KMS-11 (cell line): ENCODE measurements around the gene MDFI.

Experiments used
- H2AFZ ChIP-seq: fragments of 200-600 bp; sonication (generic); 2 replicates; pipeline ENCODE4 v1.6.1; 2016; ENCODE audit warnings: antibody characterized with exemption, mixed run types, low read depth
- H3K27ac ChIP-seq: fragments of 200-600 bp; sonication (generic); 2 replicates; pipeline ENCODE4 v1.6.1; 2016; ENCODE audit warnings: mild to moderate bottlenecking, mixed run types
- H3K27me3 ChIP-seq: fragments of 200-600 bp; sonication (generic); 2 replicates; pipeline ENCODE4 v1.6.1; 2017; ENCODE audit warnings: mild to moderate bottlenecking, low read depth, mixed run types, moderate library complexity; ENCODE audit not compliant: insufficient read depth
- H3K36me3 ChIP-seq: fragments of 200-600 bp; sonication (generic); 2 replicates; pipeline ENCODE4 v1.6.1; 2017; ENCODE audit warnings: mild to moderate bottlenecking, mixed run types; ENCODE audit not compliant: insufficient read depth
- H3K4me1 ChIP-seq: fragments of 200-600 bp; sonication (generic); 2 replicates; pipeline ENCODE4 v1.6.1; 2016; ENCODE audit warnings: mild to moderate bottlenecking, low read depth, mixed run types; ENCODE audit not compliant: poor library complexity, severe bottlenecking
- H3K4me2 ChIP-seq: fragments of 200-600 bp; sonication (generic); 2 replicates; pipeline ENCODE4 v1.7.0; 2016; ENCODE audit warnings: mild to moderate bottlenecking, mixed run types
- H3K4me3 ChIP-seq: fragments of 200-600 bp; sonication (generic); IDR thresholded peaks from 2 replicates; pipeline ENCODE4 v1.6.1; 2017; ENCODE audit warnings: low read depth, low read length, mixed read lengths; ENCODE audit not compliant: insufficient read depth
- H3K79me2 ChIP-seq: fragments of 200-600 bp; sonication (generic); 2 replicates; pipeline ENCODE4 v1.6.1; 2016; ENCODE audit warnings: low read depth, mixed run types; ENCODE audit not compliant: insufficient read depth
- H3K9ac ChIP-seq: fragments of 200-600 bp; sonication (generic); 2 replicates; pipeline ENCODE4 v1.6.1; 2016; ENCODE audit warnings: mild to moderate bottlenecking, mixed run types
- H4K20me1 ChIP-seq: fragments of 200-600 bp; sonication (generic); 2 replicates; pipeline ENCODE4 v1.6.1; 2016; ENCODE audit warnings: mild to moderate bottlenecking, mixed run types; ENCODE audit not compliant: insufficient read depth
- TF ChIP-seq, protein P1 (sequence below): fragments of 200-600 bp; sonication (generic); conservative IDR thresholded peaks from 2 replicates; pipeline ENCODE4 v1.6.1; 2017; ENCODE audit warnings: low read depth, mild to moderate bottlenecking, antibody characterized with exemption, low read length, moderate library complexity, mixed read lengths

The MDFI gene

DNA sequence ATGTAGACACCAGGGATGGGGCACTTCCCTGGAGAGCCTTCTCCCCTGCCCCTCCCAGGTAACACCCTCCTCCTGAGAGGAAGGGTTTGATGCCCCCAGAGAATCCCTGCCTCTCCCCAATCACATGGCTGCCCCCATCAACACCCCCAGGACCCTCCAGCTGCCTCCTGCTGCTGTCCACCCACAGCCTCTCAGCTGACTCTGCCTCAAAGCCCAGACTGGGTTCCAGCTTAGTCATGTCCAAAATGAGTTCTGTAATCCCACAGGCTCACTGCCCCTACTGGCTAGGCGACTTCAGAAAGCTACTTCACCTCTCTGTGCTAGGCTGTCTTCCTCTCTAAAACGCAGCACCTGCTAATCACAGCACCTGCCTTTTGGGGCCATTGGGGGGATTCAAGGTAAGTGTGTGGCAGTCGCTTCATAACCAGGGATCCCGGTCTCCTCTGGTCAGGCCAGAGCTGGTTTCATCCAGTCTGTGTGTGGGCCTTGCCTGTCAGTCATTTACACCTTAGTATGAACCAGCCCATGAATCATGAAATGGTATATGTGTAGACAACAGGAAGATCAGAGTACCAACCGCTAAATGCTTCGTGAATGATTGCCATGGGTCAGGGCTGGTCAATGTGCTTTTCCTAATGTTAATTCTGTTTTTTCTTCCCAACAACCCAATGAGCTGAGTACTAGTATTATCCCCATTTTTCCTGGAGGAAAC is 56.7 kb downstream of the MDFI start:
- Histone ChIP-seq H3K27ac (no peak overlapping the region), H4K20me1 (no peaks in the 10 kb centered on the region), H3K4me1 (peaks cover 18% of the 10 kb centered on the region), H3K27me3 (no peaks in the 10 kb centered on the region), H3K9ac (no peak overlapping the region), H2AFZ (no peak overlapping the region), H3K4me3 (no peak overlapping the region), H3K36me3 (no peaks in the 10 kb centered on the region), H3K79me2 (no peaks in the 10 kb centered on the region), H3K4me2 (no peak overlapping the region)
- TF ChIP-seq, protein P1, sequence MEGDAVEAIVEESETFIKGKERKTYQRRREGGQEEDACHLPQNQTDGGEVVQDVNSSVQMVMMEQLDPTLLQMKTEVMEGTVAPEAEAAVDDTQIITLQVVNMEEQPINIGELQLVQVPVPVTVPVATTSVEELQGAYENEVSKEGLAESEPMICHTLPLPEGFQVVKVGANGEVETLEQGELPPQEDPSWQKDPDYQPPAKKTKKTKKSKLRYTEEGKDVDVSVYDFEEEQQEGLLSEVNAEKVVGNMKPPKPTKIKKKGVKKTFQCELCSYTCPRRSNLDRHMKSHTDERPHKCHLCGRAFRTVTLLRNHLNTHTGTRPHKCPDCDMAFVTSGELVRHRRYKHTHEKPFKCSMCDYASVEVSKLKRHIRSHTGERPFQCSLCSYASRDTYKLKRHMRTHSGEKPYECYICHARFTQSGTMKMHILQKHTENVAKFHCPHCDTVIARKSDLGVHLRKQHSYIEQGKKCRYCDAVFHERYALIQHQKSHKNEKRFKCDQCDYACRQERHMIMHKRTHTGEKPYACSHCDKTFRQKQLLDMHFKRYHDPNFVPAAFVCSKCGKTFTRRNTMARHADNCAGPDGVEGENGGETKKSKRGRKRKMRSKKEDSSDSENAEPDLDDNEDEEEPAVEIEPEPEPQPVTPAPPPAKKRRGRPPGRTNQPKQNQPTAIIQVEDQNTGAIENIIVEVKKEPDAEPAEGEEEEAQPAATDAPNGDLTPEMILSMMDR, result no peak

DNA sequence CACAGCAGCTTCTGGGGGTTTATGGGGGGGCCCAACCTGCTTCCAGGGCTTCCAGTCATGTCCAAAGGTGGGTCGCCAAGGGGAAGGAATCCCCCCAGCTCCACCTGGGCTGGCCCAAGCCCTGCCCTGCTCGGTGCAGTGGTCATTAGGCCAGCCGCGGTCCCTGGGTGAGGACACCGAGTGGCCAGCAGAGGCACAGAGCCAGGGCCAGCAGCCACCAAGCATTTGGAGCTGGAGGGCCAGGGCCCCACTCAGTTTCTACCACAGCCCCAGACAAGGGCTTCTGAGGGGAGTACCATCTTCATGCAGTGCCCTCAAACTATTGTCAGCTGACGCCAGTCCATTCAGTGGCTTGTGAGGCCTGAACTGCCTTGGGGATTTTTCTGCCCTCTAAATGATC is 57.6 kb downstream of the MDFI start:
- H3K9ac ChIP-seq, result no peak overlapping the region
- peaks cover 18% of the 10 kb centered on the region for H3K4me1 ChIP-seq
- no peak overlapping the region for H3K4me3 ChIP-seq
- no peak overlapping the region for H3K27ac ChIP-seq
- TF ChIP-seq, protein P1, result no peak
- no peaks in the 10 kb centered on the region for H4K20me1 ChIP-seq
- H2AFZ ChIP-seq, result no peak overlapping the region
- no peaks in the 10 kb centered on the region for H3K79me2 ChIP-seq
- no peaks in the 10 kb centered on the region for H3K36me3 ChIP-seq
- no peak overlapping the region for H3K4me2 ChIP-seq
- H3K27me3 ChIP-seq, result no peaks in the 10 kb centered on the region

DNA sequence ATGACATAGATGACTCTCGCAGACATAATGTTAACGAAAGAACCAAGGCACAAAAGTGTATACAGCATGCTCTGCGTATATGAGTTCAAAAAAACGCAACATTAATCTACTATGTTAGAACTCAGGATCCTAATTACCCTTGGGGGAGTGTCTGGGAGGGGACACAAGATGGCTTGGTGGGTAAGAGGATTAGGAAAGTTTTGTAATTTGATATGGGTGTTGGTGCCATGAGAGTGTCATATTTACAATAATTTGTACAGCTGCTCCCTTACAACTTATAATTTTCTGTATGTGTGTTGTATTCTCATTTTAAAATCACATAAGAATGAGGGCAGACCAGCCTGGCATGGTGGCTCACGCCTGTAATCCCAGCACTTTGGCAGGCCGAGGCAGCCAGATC is 58.5 kb downstream of the MDFI start:
- TF ChIP-seq, protein P1, result no peak
- Histone ChIP-seq H3K36me3 (no peaks in the 10 kb centered on the region), H3K4me3 (no peak overlapping the region), H3K27ac (no peak overlapping the region), H3K79me2 (no peaks in the 10 kb centered on the region), H3K4me1 (peaks cover 18% of the 10 kb centered on the region), H3K27me3 (no peaks in the 10 kb centered on the region), H3K4me2 (0 out of 2 replicates have a peak overlapping the region, but pooled peaks have one; percentile 13), H4K20me1 (no peaks in the 10 kb centered on the region), H3K9ac (no peak overlapping the region), H2AFZ (no peak overlapping the region)

DNA sequence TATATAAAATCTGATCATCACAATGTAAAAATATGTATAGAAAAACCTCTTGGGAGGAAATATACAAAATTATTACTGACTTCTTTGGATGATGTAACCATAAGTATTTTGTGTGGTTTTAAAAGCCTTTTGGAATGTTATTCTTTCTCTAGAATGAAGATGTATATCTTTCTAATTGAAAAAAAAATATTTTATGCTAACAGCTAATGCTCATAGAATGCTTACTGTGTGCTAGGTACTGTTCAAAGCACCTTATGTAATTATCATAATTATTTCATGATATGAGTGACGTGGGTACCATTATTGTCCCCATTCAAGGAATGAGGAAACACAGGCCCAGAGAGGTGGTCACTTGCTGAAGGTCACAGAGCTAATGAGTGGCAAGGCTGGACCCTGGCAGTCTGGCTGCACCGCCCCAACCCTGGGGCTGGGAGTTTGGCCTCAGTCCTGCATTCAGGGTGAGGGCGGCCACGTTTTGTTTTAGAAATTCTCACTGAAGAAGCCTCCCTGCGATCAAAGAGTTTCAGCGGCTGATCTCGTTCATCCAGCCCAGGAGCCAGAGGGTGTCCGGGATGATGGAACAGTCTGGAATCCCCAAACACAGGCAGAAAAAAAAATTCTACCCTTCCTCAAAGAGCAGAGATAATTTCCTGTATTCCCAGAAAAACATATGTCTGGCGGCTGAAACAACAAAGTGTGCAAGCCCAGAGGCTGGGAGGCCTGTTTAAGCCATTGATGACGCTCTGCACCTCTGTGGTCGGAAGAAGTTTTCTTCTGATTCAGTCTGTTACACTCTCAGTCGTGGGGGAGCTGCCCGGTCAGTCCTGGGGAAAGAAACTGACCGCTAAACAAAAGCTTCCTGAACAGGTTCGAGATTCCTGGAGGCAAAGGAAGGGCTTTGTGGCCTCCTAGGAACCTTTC is 59.9 kb downstream of the MDFI start:
- Histone ChIP-seq H3K36me3 (no peaks in the 10 kb centered on the region), H3K4me2 (no peak overlapping the region), H3K9ac (no peak overlapping the region), H2AFZ (no peak overlapping the region), H3K27ac (no peak overlapping the region), H3K27me3 (no peaks in the 10 kb centered on the region), H3K79me2 (no peaks in the 10 kb centered on the region), H4K20me1 (no peaks in the 10 kb centered on the region), H3K4me3 (no peak overlapping the region), H3K4me1 (peaks cover 18% of the 10 kb centered on the region)
- TF ChIP-seq, protein P1, result no peak
